B cell (primary cell): ENCODE measurements around the gene LENG8.

Experiments
- EZH2 ChIP-seq: IDR thresholded peaks from 2 replicates; pipeline ENCODE4 v1.6.1; 2012; ENCODE audit warnings: borderline replicate concordance, low read depth, mild to moderate bottlenecking, moderate library complexity, low read length; ENCODE audit not compliant: insufficient read depth, poor library complexity, severe bottlenecking
- TF ChIP-seq, protein P1 (sequence below): fragments of 200-600 bp; IDR thresholded peaks from one replicate; pipeline ENCODE4 v1.8.0; 2022; ENCODE audit warnings: antibody characterized with exemption, mild to moderate bottlenecking

DNA sequence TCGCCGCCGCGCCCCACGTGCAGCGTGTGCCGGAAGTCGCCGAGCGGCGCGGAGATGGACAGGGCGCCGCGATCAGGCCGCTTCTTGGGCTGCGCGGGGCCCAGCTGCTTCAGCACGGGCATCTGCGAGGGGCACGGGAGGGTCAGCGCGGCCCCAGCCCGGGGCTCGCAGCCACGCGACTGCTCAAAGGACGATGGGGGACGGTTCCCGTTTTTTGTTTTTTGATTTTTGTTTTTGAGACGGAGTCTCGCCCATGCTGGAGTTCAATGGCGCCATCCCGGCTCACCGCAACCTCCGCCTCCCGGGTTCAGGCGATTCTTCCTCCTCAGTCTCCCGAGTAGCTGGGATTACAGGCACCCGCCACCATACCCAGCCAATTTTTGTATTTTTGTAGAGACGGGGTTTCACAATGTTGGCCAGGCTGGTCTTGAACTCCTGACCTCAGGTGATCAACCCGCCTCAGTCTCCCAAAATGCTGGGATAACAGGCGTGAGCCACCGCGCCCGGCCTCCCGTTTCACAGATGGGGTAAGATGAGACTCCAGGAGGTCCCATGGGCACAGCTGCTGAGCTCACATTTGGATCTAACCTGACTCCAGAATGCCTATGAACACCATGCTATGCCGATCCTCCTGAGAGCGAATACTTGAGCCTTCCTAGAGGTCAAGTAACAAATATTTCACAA lies 16.6 kb downstream of the LENG8 start:
- TF ChIP-seq, protein P1, sequence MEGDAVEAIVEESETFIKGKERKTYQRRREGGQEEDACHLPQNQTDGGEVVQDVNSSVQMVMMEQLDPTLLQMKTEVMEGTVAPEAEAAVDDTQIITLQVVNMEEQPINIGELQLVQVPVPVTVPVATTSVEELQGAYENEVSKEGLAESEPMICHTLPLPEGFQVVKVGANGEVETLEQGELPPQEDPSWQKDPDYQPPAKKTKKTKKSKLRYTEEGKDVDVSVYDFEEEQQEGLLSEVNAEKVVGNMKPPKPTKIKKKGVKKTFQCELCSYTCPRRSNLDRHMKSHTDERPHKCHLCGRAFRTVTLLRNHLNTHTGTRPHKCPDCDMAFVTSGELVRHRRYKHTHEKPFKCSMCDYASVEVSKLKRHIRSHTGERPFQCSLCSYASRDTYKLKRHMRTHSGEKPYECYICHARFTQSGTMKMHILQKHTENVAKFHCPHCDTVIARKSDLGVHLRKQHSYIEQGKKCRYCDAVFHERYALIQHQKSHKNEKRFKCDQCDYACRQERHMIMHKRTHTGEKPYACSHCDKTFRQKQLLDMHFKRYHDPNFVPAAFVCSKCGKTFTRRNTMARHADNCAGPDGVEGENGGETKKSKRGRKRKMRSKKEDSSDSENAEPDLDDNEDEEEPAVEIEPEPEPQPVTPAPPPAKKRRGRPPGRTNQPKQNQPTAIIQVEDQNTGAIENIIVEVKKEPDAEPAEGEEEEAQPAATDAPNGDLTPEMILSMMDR = no peak
- TF ChIP-seq EZH2 = no peak
